NCI-H226 (cell line): ENCODE measurements around the gene IFIT1B.
A peak's percentile ranks its signal among the peaks of the same experiment; 100 is the strongest.

ENCODE experiments used
- DNase-seq: peaks from one replicate; pipeline ENCODE4 v3.0.0-alpha.2; 2015

Gene IFIT1B

GRCh38 chr10:89414146-89414878 lies 36.5 kb downstream of the IFIT1B start, which contains the start of gene IFIT5:
Gene IFIT5, plus strand, starts transcription at chr10:89414568. Its CDS starts 231 bp downstream, at chr10:89414799.
- peak; percentile 61 for DNase-seq

DNA sequence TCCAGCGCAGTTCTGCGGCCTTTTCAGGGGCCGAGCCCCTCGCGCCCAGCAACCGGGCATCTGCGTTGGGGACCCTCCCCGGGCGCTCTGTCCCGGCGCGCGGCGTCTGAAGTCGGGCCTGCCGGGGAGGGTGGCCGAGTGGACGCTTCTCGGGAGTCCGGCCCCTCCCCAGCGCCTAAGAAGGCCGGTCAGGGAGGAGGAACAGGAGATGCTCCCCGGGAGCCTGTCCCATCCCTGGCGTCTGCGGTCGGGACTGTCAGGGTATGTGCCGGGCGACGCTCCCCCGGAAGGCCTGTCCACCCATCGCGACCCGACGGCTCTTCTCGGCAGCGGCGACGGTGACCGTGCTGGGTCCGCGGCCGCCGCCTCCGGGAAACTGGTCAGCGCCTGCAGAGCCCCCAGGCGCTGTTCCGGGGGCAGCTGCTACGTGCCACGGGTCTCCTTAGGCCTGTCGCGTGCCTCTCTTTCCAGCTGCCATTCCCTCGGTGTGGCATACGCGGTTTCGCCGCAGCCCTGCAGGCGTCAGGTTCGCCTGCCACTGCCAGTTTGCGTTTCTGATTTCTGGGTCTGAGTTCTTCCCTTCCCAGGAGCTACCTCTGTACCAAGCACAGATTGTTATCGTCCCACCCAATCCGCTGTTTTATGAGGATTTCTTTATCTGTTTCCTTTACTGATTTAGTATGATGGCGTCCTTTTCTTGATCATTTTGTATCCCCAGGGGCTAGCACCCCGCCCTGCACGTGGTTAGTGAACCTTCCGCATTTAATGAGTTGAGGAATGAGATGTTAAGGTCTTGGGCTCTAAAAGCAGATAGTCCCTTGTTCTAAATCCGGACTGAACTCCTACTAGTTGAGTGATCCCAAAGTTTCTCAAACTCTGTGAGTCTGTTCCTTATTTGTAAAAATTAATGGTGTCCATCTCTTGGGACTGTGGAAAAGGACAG lies 37.3 kb downstream of the IFIT1B start:
- DNase-seq, result no peak

GRCh38 chr10:89416465-89416864 lies 38.6 kb downstream of the IFIT1B start:
- no peak for DNase-seq

DNA sequence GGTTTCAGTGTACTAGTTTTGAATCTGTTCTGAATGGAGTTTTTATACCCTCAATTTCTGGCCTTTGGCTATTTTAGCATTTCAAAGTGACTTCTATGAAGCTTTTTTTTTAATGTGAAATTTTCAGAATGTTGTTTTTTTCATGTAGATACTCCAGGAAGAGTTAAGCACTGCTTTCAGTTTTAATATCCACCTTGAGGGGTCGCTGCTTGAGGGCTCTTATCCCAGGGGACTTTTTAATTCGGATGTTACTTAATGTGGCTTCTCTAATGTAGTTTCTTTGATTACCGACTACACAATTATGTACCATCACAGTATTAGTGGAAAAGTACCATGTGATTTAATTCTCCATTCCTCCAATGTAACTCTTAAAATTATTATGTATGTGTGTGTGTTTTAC lies 41.7 kb downstream of the IFIT1B start:
- DNase-seq, result no peak

- DNase-seq, result peak; percentile 31
These were observed 43.2 kb downstream of the IFIT1B start for GRCh38 chr10:89421018-89421476.

DNA sequence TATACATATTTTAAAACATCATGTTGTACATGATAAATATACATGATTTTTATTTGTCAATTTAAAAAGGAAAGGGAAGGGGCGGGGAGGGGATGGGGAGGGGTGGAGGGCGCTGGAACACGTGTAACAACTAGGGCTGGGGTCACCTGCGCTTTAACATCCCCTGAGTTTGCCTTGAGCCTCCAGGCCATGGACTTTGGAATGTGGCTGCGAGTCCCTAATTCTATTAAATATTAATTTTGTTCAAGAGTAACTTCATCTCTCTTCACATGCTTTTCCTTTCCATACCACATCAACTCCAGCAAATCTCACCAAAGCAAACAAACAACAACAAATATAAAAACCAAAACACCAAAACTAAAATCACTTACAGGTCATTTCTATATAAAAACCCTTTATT lies 47.1 kb downstream of the IFIT1B start:
- no peak for DNase-seq

GRCh38 chr10:89426230-89426868 lies 48.5 kb downstream of the IFIT1B start:
- peak; percentile 37 for DNase-seq

DNA sequence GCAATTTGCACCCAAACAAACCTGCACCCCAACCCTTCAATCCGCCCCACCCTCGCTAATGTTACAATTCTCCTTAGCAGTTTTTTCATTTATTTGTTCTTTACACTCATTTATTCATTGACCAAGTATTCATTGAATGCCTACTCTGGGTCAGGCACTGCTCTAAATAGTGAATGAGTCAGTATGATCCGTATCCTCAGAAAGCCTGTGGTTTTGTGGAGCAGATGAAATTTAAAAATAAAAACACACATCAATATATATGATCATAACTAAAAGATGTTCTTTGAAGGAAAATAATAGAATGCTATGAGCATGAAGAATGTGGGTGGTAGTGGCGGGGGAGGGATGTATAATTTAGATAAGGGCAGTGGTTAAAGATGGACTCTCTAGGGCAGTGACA lies 49.8 kb downstream of the IFIT1B start:
- DNase-seq, result peak; percentile 58

DNA sequence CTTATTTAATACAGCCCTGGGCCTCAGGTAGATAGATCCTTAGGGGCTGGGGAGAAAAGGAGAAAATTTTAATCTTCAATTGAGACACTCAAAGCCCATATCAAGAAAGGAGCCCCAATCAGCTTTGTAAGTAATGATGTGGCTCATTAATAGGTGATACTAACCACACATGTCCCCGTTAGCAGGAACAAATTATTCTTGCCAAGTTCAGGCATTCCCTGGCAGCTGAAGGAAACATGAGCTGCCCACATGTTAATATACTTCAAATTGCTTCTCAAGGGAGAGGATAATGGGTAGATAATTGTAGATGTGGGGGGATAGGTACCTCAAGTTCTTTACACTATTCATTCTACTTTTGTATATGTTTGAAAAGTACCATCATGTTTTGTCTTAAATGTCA lies 51.0 kb downstream of the IFIT1B start:
- DNase-seq, result no peak

DNA sequence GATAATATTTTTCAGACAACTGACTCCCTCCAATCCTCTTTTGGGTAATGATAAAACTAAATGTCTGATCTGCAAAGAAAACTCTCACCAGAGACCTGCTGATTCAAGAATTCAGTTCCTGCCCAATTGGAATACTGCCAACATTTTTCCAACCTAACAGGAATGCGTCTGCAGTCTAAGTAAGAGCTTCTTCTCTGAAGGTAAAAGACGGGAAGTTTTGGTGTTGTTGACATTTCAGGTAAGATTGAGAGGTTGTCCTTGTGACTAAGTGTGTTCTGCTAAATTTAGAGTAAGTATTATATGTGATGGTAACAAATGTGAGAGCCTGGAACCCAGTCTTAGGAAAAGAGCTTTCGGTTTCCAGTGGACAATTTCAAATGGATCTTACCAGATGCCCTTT lies 54.1 kb downstream of the IFIT1B start:
- peak; percentile 74 for DNase-seq
